ENCODE measurements around the gene EGFR.
A peak's percentile ranks its signal among the peaks of the same experiment; 100 is the strongest.
"Not testable (repeated sequence)": the region's sequence is repeated elsewhere in the genome, so short reads cannot be mapped to it uniquely, and the experiment has no call there.

Gene EGFR

GRCh38 chr7:55148571-55148970 is 129.8 kb downstream of the EGFR start:
- no peak for DNase-seq (ENCODE audit: low spot score)

GRCh38 chr7:55149001-55149400 is 130.2 kb downstream of the EGFR start:
- no peak for DNase-seq (ENCODE audit: low spot score)

GRCh38 chr7:55150166-55150565 is 131.3 kb downstream of the EGFR start:
- DNase-seq (ENCODE audit: low spot score): no peak

DNA sequence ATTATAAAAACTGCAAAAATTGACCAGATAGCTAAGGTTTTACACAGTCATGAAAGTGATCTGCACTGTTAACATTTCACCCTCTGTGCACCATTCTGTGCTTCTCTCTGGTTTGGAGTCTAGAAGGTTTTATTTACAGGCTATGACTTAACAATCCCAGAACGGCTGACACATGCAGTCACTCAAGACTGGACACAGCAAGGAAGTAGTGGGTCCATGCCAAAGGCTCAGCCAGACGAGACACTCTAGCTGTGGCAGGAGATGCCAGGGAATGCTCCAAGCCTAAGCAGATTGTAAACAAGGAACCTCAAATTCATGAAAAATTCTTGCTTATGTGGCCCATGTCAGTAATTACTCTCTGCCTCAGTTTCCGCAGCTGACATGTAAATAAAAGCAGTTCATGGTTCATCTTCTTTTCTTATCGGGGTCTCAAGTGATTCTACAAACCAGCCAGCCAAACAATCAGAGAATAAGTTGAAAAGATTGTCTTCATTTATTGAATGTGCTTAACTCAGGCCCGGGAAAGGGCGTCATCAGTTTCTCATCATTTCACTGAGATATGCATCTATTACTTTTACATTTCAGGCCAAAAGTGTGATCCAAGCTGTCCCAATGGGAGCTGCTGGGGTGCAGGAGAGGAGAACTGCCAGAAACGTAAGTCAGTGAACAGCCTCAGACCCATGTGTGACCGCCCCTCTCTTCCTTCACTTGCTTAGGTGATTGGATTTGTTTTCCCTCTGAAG is 132.1 kb downstream of the EGFR start:
- no peak for DNase-seq (ENCODE audit: low spot score)

DNA sequence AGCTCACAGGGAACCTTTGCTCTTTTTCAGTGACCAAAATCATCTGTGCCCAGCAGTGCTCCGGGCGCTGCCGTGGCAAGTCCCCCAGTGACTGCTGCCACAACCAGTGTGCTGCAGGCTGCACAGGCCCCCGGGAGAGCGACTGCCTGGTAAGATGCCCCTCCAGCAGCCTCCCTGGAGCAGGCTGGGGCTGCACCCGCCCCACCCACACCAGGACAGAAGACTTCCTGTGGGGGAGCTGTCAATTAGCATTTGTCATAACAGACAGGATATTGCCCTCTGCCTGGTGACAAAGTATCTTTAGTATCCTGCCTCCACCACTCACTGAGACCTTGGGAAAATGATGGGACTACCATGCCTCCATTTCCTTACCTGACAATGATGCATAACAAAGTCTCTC is 133.7 kb downstream of the EGFR start:
- no peak for DNase-seq (ENCODE audit: low spot score)

DNA sequence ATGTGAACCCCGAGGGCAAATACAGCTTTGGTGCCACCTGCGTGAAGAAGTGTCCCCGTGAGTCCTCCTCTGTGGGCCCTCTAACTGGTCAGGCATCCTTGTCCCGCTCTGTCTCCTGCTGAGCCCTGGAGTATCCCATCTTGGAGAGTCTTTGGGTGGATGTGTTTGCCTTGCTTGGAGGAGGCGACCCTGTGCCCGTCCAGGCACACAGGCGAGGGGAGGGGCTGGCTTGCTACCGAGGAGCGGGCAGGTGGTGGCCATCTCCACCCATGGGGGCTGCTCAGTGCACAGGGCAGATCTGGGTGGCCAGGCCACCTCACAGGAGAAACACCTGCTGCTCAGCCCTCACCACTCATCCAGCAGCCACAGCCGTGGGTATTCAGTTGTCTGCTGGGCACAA is 135.3 kb downstream of the EGFR start:
- DNase-seq (ENCODE audit: low spot score): no peak

- DNase-seq (ENCODE audit: low spot score): no peak
Observed at GRCh38 chr7:55155351-55156117, 136.7 kb downstream of the EGFR start.

DNA sequence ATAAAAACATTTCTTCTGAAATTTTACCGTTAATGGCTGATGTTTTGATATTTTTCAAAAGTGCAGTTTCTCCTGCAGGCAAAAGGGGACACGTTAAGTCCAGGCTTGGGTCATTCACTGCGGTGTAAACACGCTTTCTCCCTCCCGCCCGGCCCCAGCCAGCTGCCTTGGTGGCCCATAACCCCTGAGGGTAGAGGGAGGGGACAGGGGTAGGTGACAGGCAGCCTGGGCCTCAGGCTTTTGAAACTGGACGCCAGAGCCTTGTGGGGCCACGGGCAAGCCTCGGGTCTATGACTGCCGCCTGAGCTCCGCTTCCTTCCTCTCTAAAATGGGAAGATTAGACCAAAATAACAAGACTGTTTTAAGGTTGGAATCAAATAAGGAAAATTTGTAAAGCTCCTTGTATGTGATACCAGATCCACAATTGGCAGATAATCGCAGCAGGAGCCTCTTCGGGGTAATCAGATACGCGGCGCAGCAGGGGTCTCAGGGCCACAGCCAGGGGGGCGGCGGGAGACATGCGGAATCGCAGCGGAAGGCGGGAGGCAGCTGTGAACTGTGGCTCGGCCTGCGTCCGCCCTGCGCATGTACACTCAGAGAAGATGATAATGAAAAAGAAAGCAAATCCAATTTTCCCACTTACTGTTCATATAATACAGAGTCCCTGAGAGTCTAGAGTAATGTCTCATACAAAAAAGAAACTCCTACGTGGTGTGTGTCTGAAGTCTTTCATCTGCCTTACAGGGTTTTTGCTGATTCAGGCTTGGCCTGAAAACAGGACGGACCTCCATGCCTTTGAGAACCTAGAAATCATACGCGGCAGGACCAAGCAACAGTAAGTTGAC is 138.3 kb downstream of the EGFR start:
- peak; percentile 78 for DNase-seq (ENCODE audit: low spot score)

- DNase-seq (ENCODE audit: low spot score): no peak
Observed at GRCh38 chr7:55157764-55158105, 138.9 kb downstream of the EGFR start.

DNA sequence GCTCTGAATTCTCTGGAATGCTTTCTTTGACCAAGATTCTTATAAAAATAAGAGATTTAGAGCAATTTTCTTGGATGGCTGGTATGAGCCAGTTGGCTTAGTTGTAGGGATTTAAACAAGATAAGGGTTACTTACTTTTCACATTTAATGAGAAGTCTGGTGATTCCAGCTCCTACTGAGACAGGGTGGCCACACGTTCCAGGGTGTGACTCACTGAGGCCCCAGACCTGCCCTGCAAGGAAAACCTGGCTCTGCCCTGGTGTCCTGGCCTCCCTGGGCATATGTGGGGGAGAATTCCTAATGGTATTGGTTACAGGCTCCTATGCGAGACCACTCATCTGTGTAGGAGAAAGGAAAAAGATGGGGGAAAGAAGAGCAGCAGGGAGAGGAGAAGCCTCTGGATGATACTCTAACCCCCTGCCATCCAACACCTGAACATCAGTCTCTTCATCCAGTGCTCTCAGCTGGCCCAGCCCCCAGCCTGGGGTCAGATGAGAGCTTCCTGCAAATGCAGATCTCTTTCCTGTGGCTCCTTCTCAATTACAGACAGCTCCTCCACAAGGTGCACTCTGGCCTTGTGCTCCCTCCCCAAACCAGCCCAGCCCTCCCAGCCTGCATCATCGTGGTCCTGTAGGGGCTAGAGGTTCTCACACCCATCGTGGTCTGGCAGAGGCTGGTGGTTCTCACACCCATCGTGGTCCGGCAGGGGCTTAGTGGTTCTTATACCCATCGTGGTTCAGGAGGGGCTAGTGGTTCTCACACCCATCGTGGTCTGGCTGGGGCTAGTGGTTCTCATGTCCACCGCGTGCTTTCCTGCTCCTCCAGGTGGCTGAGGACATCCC is 139.9 kb downstream of the EGFR start:
- DNase-seq (ENCODE audit: low spot score): no peak

DNA sequence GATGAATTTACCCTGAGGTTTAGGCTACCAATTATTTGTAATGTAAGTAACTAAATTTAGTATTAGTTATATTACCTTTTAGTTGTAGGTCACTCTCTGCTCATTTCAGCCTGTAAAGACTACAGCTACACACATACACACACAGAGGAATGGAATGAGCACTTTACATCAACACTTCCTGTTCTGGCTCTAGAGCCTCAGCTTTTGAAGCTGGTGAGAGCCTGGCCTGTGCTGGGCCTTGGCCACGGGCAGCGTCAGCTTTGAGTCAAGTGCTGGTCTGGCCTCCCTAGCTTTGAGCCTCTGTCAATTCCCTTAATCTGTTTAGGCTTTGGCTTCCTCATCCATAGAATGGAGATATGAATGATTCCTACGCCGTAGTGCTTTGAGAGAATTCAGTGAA is 141.7 kb downstream of the EGFR start:
- DNase-seq (ENCODE audit: low spot score): no peak

GRCh38 chr7:55161154-55161687 is 142.4 kb downstream of the EGFR start:
- DNase-seq (ENCODE audit: low spot score): no peak

GRCh38 chr7:55162476-55162875 is 143.7 kb downstream of the EGFR start:
- DNase-seq (ENCODE audit: low spot score): no peak

DNA sequence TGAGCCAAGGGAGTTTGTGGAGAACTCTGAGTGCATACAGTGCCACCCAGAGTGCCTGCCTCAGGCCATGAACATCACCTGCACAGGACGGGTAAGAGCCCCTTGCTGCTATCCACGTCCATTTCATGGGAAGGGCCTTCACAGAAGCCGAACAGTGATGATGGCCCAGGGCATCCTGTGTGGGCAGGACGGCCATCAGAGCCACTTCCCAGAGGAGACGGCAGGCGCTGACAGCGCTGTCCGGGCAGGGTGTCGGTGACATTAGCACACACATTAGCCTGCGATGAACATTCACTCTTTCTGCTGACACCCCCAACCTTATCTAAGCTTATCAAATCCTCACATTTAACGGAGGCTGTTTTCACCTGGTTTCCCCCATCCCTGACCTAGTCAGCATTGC is 144.9 kb downstream of the EGFR start:
- DNase-seq (ENCODE audit: low spot score): no peak

DNA sequence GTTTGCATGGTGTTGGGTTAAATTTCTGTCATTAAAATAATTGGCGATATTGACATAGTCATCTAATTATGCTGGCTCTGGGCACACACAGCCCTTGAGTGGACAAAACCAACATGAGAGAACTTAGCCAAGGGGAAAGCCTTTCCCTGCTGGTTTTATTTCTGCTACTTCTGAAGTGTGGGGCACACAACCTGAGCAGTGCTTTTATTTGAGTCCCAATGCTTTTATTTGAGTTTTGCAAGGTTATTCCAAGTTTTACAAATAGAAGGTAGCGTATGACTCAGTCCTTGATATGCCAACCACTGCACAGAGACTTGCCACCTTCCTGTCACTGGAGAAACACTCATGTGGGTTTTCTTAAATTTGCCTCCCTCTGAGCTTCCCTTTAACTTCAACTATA is 145.7 kb downstream of the EGFR start:
- no peak for DNase-seq (ENCODE audit: low spot score)

- no peak for DNase-seq (ENCODE audit: low spot score)
Observed at GRCh38 chr7:55165176-55165861, 146.5 kb downstream of the EGFR start.

GRCh38 chr7:55167296-55167695 is 148.5 kb downstream of the EGFR start:
- DNase-seq (ENCODE audit: low spot score): not testable (repeated sequence)

- DNase-seq (ENCODE audit: low spot score): no peak
Observed at GRCh38 chr7:55170335-55171069, 151.7 kb downstream of the EGFR start.

DNA sequence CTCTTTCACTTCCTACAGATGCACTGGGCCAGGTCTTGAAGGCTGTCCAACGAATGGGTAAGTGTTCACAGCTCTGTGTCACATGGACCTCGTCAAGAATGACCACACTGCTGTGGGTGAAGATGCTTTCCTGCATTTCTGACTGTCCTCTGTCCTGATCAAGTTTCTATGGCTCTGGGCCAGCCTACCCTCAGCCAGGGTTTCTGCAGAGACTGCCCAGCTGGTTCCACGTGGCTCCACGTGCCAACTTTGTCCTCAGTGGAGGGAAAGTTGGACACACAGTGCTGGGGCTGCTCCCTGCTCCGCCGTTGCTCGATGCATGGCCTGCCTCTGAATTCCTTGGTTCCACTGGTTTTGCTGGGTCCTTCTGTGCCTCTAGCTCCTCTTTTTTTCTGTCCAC is 152.3 kb downstream of the EGFR start:
- no peak for DNase-seq (ENCODE audit: low spot score)

DNA sequence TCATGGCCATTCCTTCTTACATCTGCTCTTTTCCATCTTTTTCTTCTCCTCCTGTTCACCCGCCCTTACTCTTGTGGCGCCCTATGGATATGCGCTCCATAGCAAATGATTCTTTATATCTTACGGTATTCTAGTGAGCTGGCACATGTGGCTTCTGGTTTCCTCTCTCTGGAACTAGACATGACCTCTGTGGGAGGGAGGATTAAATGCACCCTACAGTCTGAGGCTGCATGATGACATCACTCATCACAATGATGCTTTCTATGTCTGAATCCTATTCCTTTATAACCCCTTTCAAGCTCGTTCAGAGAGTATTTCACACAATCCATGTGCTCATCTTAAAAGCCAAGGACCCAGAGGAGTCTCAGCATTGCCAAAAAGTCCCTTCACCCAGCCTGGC is 153.3 kb downstream of the EGFR start:
- DNase-seq (ENCODE audit: low spot score): no peak
